ENCODE data around the gene WASL.

DNA sequence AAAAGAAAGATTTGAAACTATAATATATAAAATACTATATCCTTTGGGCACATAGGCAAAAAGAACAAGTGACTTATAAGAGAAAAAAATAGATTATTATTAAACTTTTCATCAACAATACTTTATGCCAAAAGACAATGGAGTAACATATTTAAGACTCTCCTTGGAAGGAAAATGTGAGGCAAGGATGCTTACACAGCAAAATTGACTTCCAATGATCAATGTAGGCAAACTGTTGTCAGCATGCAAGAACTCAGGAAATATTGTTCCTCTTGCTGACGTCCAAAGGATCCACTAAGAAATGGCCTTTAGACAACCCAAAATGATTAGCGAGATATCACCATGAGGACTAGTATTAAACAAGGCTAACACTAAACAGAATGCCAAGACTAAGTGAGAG is 116.0 kb downstream of the WASL start:
- TF ChIP-seq TAF1 (IDR thresholded peaks at IDR 0.05; ENCODE audit: low read depth) (no peak), NFIC (IDR thresholded peaks at IDR 0.05) (no peak), CREB1 (IDR thresholded peaks at IDR 0.05; ENCODE audit: low read depth) (no peak), CEBPB (IDR thresholded peaks at IDR 0.05) (no peak), EP300 (IDR thresholded peaks at IDR 0.05; ENCODE audit: borderline replicate concordance) (no peak), RAD21 (IDR thresholded peaks at IDR 0.05; ENCODE audit: low read depth) (no peak), TCF12 (IDR thresholded peaks at IDR 0.05; ENCODE audit: low read depth) (no peak)
- TF ChIP-seq, protein P1, sequence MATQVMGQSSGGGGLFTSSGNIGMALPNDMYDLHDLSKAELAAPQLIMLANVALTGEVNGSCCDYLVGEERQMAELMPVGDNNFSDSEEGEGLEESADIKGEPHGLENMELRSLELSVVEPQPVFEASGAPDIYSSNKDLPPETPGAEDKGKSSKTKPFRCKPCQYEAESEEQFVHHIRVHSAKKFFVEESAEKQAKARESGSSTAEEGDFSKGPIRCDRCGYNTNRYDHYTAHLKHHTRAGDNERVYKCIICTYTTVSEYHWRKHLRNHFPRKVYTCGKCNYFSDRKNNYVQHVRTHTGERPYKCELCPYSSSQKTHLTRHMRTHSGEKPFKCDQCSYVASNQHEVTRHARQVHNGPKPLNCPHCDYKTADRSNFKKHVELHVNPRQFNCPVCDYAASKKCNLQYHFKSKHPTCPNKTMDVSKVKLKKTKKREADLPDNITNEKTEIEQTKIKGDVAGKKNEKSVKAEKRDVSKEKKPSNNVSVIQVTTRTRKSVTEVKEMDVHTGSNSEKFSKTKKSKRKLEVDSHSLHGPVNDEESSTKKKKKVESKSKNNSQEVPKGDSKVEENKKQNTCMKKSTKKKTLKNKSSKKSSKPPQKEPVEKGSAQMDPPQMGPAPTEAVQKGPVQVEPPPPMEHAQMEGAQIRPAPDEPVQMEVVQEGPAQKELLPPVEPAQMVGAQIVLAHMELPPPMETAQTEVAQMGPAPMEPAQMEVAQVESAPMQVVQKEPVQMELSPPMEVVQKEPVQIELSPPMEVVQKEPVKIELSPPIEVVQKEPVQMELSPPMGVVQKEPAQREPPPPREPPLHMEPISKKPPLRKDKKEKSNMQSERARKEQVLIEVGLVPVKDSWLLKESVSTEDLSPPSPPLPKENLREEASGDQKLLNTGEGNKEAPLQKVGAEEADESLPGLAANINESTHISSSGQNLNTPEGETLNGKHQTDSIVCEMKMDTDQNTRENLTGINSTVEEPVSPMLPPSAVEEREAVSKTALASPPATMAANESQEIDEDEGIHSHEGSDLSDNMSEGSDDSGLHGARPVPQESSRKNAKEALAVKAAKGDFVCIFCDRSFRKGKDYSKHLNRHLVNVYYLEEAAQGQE (IDR thresholded peaks at IDR 0.05; ENCODE audit: low read depth) = no peak
